PC-3 (cell line): ENCODE results near the gene BLOC1S1. TPM values are rescaled to one million over a fixed set of nuclear protein-coding genes. Genes with fewer than 3 reads are reported as not detected.

Experiments used
- ATAC-seq: fragments of 200-7000 bp; cut with Tn5 transposase; 2 replicates; pipeline ENCODE4 v1.9.1; 2020; ENCODE audit warnings: mild to moderate bottlenecking, moderate library complexity
- BruUV-seq: library from RNA; stranded (reverse); fragments of 400-500 nt; replicated peaks from 2 replicates; lab custom pipeline; 2021; lab: Mats Ljungman, UMichigan
- CTCF ChIA-PET: fragments of 300-600 bp; sonication (Branson Sonifier 250); formaldehyde crosslinking; loops from one replicate; lab custom pipeline; 2022; ENCODE audit warnings: antibody characterized with exemption; lab: Charles Lee
- POLR2A ChIA-PET: fragments of 300-600 bp; sonication (Branson Sonifier 250); formaldehyde crosslinking; loops from one replicate; lab custom pipeline; 2022; ENCODE audit warnings: antibody characterized with exemption; ENCODE audit not compliant: unreplicated experiment; lab: Charles Lee
- DNase-seq: peaks from one replicate; pipeline ENCODE4 v3.0.0-alpha.2; 2015
- H2AFZ ChIP-seq: fragments of 300-600 bp; sonication (generic); 2 replicates; pipeline ENCODE4 v1.6.0; 2016; ENCODE audit warnings: antibody characterized with exemption, low read length
- H3F3A ChIP-seq: fragments of 300-600 bp; sonication (generic); one replicate; pipeline ENCODE4 v1.6.0; 2017; ENCODE audit warnings: antibody characterized with exemption, low read length, control low read depth, mild to moderate bottlenecking; ENCODE audit not compliant: unreplicated experiment
- H3K27ac ChIP-seq: fragments of 300-600 bp; sonication (generic); 2 replicates; pipeline ENCODE4 v1.5.1; 2016; ENCODE audit warnings: mild to moderate bottlenecking, low read length
- H3K27me3 ChIP-seq: fragments of 300-600 bp; sonication (generic); 2 replicates; pipeline ENCODE4 v1.6.1; 2016; ENCODE audit warnings: low read length, mixed read lengths
- H3K36me3 ChIP-seq: fragments of 300-600 bp; sonication (generic); 2 replicates; pipeline ENCODE4 v1.6.1; 2016; ENCODE audit warnings: low read depth, mixed run types, low read length, mixed read lengths
- H3K4me1 ChIP-seq: fragments of 300-600 bp; sonication (generic); 2 replicates; pipeline ENCODE4 v1.5.1; 2016; ENCODE audit warnings: low read length; ENCODE audit not compliant: insufficient read depth
- H3K4me2 ChIP-seq: fragments of 300-600 bp; sonication (generic); 2 replicates; pipeline ENCODE4 v1.6.0; 2016; ENCODE audit warnings: low read length
- H3K4me3 ChIP-seq: fragments of 300-600 bp; sonication (generic); 2 replicates; pipeline ENCODE4 v1.5.1; 2016; ENCODE audit warnings: mild to moderate bottlenecking, low read length, mixed read lengths
- H3K79me2 ChIP-seq: fragments of 300-600 bp; sonication (generic); 2 replicates; pipeline ENCODE4 v1.6.1; 2017; ENCODE audit warnings: low read length, mixed read lengths
- H3K9ac ChIP-seq: fragments of 300-600 bp; sonication (generic); 2 replicates; pipeline ENCODE4 v1.6.0; 2016; ENCODE audit warnings: mild to moderate bottlenecking, low read length
- H3K9me2 ChIP-seq: fragments of 300-600 bp; sonication (generic); replicated peaks from 2 replicates; pipeline ENCODE4 v1.6.1; 2016; ENCODE audit warnings: mixed run types, low read length, mixed read lengths
- H3K9me3 ChIP-seq: fragments of 300-600 bp; sonication (generic); 2 replicates; pipeline ENCODE4 v1.6.1; 2016; ENCODE audit warnings: low read length, mixed read lengths
- H4K20me1 ChIP-seq: fragments of 300-600 bp; sonication (generic); 2 replicates; pipeline ENCODE4 v1.6.1; 2016; ENCODE audit warnings: low read length, mixed read lengths
- EZH2 ChIP-seq: fragments of 300-600 bp; sonication (generic); IDR thresholded peaks from one replicate; pipeline ENCODE4 v1.6.1; 2017; ENCODE audit warnings: antibody characterized with exemption, mild to moderate bottlenecking, low read length; ENCODE audit not compliant: unreplicated experiment
- EZH2phosphoT487 ChIP-seq: fragments of 300-600 bp; sonication (generic); IDR thresholded peaks from 2 replicates; pipeline ENCODE4 v1.6.1; 2018; ENCODE audit warnings: mild to moderate bottlenecking, antibody characterized with exemption, low read length, borderline replicate concordance
- intact Hi-C: fragments of 100-400 bp; cut with micrococcal nuclease; formaldehyde crosslinking; loops from 2 replicates; pipeline ENCODE4 v1.9.0; 2023
- total RNA-seq: library from RNA; depleted of rRNA; stranded (reverse); fragments of >200 nt; gene quantifications from 2 replicates; pipeline ENCODE4 v1.2.3, GENCODE V29; 2014
- TF ChIP-seq, protein P1 (sequence below): fragments of 300-600 bp; sonication (generic); conservative IDR thresholded peaks from 2 replicates; pipeline ENCODE4 v1.5.1; 2017; ENCODE audit warnings: antibody characterized with exemption, low read depth, mild to moderate bottlenecking, low read length

BLOC1S1 gene
- total RNA-seq, 1 experiment from 2014 or later: 90.8 TPM

DNA sequence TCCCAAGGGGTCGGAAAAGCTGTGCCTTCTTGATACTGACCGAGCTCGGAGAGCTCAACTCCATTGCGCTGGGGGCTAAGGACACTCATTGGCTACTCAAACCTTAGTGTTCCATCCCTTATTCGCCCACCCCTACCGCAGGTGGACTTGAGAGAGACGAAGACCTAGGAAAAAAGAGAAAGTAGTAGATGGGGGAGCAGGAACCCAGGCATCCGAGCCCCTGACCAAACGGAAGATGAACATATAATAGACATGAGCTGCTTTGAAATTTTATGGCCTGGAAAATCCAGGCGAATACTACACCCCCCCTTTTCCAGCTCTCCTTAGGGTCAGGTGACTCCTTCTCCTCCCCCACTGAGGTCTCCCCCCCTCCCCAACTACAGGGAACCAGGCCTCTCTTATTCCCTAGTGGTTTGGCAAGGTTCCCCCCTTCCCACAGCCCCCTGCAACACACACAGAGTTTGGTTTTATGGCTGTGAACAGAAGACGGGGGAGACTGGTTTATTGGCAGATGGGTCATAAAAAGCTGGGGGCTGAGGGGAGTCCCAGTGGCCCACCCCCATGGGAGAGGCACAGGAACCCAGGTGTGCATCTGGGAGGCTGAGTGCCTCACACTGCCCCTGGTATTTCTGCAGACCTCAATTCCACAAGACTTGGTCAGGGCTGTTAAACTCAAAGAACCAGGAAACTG is 28.6 kb downstream of the BLOC1S1 start:
- Histone ChIP-seq H3K4me3 (peak overlapping the region; percentile 87), H3K9me3 (no peaks in the 10 kb centered on the region), H4K20me1 (no peaks in the 10 kb centered on the region), H3K27ac (no peak overlapping the region), H3K79me2 (no peaks in the 10 kb centered on the region), H3K36me3 (no peaks in the 10 kb centered on the region), H3F3A (no peaks in the 10 kb centered on the region), H3K27me3 (no peaks in the 10 kb centered on the region), H3K4me2 (peak overlapping the region; percentile 100), H3K9ac (peak overlapping the region; percentile 41; the same call in 1 of the 2 replicates), H3K4me1 (peaks cover 13% of the 10 kb centered on the region; the same call in 1 of the 2 replicates), H3K9me2 (no peaks in the 10 kb centered on the region), H2AFZ (peak overlapping the region; percentile 95)
- POLR2A ChIA-PET: interaction anchor here (0.5 to 0.6 kb wide), 2 partner anchors 12 to 45 kb away, joined by 4 to 5 read pairs; no protein-coding TSS in a partner anchor
- no peak for DNase-seq
- CTCF ChIA-PET: interaction anchor here (0.6 kb wide), 1 partner anchor 171 kb away, joined by 3 read pairs; no protein-coding TSS in a partner anchor
- TF ChIP-seq EZH2 (no peak), EZH2phosphoT487 (no peak)
- TF ChIP-seq, protein P1, sequence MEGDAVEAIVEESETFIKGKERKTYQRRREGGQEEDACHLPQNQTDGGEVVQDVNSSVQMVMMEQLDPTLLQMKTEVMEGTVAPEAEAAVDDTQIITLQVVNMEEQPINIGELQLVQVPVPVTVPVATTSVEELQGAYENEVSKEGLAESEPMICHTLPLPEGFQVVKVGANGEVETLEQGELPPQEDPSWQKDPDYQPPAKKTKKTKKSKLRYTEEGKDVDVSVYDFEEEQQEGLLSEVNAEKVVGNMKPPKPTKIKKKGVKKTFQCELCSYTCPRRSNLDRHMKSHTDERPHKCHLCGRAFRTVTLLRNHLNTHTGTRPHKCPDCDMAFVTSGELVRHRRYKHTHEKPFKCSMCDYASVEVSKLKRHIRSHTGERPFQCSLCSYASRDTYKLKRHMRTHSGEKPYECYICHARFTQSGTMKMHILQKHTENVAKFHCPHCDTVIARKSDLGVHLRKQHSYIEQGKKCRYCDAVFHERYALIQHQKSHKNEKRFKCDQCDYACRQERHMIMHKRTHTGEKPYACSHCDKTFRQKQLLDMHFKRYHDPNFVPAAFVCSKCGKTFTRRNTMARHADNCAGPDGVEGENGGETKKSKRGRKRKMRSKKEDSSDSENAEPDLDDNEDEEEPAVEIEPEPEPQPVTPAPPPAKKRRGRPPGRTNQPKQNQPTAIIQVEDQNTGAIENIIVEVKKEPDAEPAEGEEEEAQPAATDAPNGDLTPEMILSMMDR: no peak
- BruUV-seq: no TSS peak
- ATAC-seq: no peak
- intact Hi-C loops: loop anchor here (5.0 kb wide), 1 partner anchor 73 kb away; the partner anchor contains the start of genes ORMDL2 and SARNP

DNA sequence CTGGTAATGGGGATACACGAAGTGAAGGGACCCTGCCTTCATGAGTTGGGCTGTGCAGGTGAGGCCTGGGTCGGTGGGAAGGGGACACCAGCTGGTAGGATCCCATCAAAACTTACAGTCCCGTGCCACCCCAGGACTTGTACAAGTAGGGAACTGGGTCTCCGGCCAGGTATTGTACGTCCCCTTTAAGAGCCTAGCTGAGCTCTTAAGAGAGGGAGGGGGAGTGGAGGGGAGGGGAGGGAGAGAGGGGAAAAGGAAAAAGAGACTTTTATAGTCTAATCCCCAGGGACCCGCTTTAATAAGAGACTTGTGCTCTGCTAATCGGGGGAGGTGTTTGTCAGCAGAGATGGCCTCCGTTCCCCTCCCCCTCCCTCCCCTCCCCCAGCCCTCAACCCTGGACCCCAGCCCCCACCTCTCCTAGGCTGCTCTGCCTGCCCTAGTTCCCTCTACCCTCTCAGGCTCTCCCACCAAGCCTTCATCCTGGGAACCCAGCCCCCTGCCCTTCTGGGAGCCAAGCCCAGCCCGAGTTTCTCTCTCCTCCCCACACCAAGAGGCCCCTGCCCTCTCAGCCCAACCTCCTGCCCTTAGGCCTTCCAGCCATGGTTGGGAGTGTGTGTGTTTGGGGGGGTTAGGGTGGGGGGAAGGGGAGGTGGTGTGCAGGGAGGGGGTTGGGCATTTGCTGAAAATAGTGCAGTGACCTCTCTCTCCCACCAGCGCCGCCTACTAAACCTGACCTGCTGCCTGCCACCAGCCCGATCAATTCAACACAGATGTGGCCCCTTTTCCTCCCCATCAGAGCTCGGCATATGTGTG is 29.7 kb downstream of the BLOC1S1 start:
- Histone ChIP-seq H3K9ac (no peak overlapping the region), H3K9me2 (no peaks in the 10 kb centered on the region), H3K79me2 (no peaks in the 10 kb centered on the region), H3K27ac (no peak overlapping the region), H3K4me1 (peaks cover 13% of the 10 kb centered on the region; the same call in 1 of the 2 replicates), H2AFZ (no peak overlapping the region), H3F3A (no peaks in the 10 kb centered on the region), H3K9me3 (no peaks in the 10 kb centered on the region), H3K4me3 (no peak overlapping the region), H3K36me3 (no peaks in the 10 kb centered on the region), H3K27me3 (no peaks in the 10 kb centered on the region), H3K4me2 (no peak overlapping the region), H4K20me1 (no peaks in the 10 kb centered on the region)
- POLR2A ChIA-PET: interaction anchor here (0.6 kb wide), 1 partner anchor 32 kb away, joined by 12 read pairs; no protein-coding TSS in a partner anchor
- ATAC-seq (no peak), DNase-seq (no peak)
- intact Hi-C loops: no loop called here
- TF ChIP-seq, protein P1: no peak
- TF ChIP-seq EZH2: no peak
- TF ChIP-seq EZH2phosphoT487: no peak
- CTCF ChIA-PET: no interaction called here
- no TSS peak for BruUV-seq
